HAP-1 (cell line): ENCODE data around the gene TGFA.

Experiments
- DNase-seq, 2 experiments: peaks; one replicate each; pipeline ENCODE4 v3.0.0-alpha.2; 2016 to 2020; ENCODE audit warnings: low spot score in 2 of 2
- H3K27me3 ChIP-seq: fragments of 250-450 bp; sonication (Bioruptor Pico); 2 replicates; pipeline ENCODE4 v1.5.1; 2020; ENCODE audit warnings: low read depth, mild to moderate bottlenecking, moderate library complexity
- H3K36me3 ChIP-seq: fragments of 250-450 bp; sonication (Bioruptor Pico); replicated peaks from 2 replicates; pipeline ENCODE4 v1.5.1; 2020; ENCODE audit warnings: mild to moderate bottlenecking
- H3K4me1 ChIP-seq: fragments of 250-450 bp; sonication (Bioruptor Pico); 2 replicates; pipeline ENCODE4 v1.5.1; 2020; ENCODE audit warnings: mild to moderate bottlenecking
- H3K4me3 ChIP-seq: fragments of 250-450 bp; sonication (Bioruptor Pico); 2 replicates; pipeline ENCODE4 v1.5.1; 2020; ENCODE audit warnings: mild to moderate bottlenecking, moderate library complexity
- H3K9me3 ChIP-seq: fragments of 250-450 bp; sonication (Bioruptor Pico); 2 replicates; pipeline ENCODE4 v1.5.1; 2020; ENCODE audit warnings: mild to moderate bottlenecking, moderate library complexity
- in situ Hi-C: fragments of 300-500 bp; cut with MboI; formaldehyde crosslinking; loops from 3 replicates; pipeline ENCODE4 v1.14.3; 2020; ENCODE audit warnings: low sequenced_read_pairs, inconsistent platforms, mixed read lengths

The TGFA gene

DNA sequence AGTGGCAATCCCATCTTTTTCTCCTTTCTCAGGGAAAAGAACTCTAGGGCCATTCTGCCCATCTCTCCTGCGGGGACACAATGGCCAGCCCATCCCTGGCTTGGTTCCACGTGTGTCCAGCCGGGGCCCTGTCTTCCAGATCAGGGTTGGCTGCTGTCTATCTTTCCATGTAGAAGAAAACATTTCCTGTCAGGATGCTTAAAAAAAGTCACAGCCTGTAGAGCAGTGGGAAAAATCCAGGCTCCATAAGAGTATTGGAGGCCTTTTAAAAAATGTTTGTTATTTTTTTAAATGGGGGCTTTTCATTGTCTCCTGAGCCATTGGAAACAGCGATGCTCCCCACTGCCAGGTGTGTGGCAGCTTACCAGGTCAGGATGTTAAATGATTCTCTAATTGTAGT lies 105.6 kb downstream of the TGFA start:
- DNase-seq = no peak
- in situ Hi-C loops = no loop called here
- no peaks in the 10 kb centered on the region for H3K36me3 ChIP-seq
- no peaks in the 10 kb centered on the region for H3K9me3 ChIP-seq
- no peaks in the 10 kb centered on the region for H3K4me1 ChIP-seq
- H3K27me3 ChIP-seq = peaks cover 5% of the 10 kb centered on the region
- H3K4me3 ChIP-seq = no peak overlapping the region

DNA sequence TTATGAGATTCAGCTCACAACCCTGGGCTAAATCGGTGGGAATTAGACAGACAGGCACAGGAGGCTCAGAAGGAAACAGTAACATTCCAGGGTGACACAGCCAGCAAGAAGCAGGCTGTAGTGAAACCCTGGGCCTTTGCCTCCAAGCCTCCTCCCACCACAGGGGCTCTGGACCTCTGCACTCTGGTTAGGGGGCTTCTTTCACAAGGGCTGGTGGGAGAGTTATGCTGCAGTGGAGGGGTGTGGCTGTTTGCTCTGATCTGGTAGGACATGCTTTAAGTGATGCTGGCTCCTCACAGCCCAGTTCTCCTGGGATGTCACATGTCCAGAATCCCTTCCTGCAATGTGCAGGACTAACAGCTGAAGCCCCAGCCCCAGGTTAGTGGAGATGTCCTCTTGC lies 109.9 kb downstream of the TGFA start:
- no peaks in the 10 kb centered on the region for H3K36me3 ChIP-seq
- H3K4me1 ChIP-seq = no peaks in the 10 kb centered on the region
- DNase-seq = no peak
- peaks cover 5% of the 10 kb centered on the region; the same call in 1 of the 2 replicates for H3K27me3 ChIP-seq
- H3K9me3 ChIP-seq = no peaks in the 10 kb centered on the region
- in situ Hi-C loops = no loop called here
- no peak overlapping the region for H3K4me3 ChIP-seq

DNA sequence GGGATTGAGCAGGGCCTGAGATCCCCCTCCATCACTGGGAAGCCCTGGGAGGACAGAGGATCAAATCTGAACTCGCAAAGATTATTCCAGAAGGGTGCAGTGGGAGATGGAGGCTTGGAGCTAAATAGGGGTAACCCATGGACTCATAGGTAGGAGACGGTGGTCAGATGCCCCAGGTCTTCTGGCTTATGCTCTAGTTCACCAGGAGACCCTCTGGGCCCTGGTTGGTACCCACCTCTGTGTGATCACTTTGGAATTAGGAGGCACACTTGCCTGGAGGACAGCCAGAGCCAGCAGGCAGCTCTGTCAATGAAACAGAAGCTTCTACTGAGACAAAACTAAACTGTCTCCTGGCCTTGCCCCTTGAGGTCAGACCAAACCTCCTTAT lies 110.6 kb downstream of the TGFA start:
- H3K4me1 ChIP-seq = no peaks in the 10 kb centered on the region
- H3K9me3 ChIP-seq = no peaks in the 10 kb centered on the region
- no peaks in the 10 kb centered on the region for H3K36me3 ChIP-seq
- no peak overlapping the region for H3K4me3 ChIP-seq
- DNase-seq = no peak
- no peaks in the 10 kb centered on the region for H3K27me3 ChIP-seq
- in situ Hi-C loops = no loop called here

DNA sequence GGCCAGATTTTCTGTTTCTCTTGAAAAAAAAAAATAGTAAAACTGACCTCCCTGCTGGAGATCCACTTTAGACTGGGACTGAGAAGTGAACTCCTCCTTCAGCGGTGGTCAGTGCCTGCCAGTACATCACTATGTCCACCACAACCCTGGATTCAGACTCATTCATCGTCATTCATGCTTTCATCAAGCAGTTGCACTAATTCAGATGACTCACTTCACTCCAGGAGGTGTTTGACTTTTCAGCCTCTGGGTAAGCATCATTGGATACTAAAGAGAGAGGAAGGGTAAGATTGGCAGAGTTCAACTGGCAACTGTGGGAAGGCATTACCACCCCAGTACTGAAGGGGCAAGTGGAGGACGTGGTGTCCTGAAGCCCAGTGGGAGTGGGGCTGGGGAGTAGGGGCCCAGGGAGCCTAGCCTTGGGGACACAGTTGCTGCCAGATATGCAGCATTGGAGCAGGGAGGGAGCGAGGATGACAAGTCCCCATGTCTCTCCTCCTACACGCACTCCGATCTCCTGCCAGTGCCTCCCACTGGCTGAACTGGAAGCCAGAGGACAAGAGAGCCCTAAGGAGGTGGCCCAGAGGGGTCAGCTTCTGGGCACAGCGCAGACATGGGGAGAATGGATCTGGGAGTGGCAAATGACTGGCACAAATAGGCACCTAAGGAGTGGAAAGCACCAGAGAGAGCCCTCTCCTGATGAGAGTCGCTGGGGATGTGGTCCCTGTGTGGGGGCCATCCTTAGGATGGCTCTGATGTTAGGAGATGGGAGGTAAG lies 111.1 kb downstream of the TGFA start:
- Histone ChIP-seq H3K36me3 (no peaks in the 10 kb centered on the region), H3K9me3 (no peaks in the 10 kb centered on the region), H3K27me3 (no peaks in the 10 kb centered on the region), H3K4me3 (no peak overlapping the region), H3K4me1 (no peaks in the 10 kb centered on the region)
- DNase-seq = no peak
- in situ Hi-C loops = no loop called here

DNA sequence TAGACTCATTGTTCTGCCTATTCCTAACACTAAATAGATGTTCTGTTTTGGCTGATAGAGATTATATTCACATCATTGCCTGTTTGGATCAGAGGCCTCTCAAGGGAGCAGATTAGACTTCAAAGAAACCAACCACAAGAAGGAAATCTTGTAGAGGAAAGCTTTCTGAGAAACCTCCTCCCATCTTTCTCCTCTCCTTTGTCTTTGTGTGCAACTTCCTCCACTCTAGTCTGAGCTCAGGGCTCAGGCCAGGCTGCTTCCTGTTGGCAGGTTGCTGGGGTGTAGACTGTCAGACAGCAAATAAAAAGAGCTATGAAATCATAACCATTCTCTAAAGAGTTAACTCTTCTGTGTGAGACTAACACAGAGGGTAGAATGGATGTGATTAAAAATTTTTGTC lies 113.0 kb downstream of the TGFA start:
- H3K27me3 ChIP-seq = no peaks in the 10 kb centered on the region
- no peak for DNase-seq
- H3K4me3 ChIP-seq = no peak overlapping the region
- in situ Hi-C loops = no loop called here
- no peaks in the 10 kb centered on the region for H3K4me1 ChIP-seq
- H3K9me3 ChIP-seq = no peaks in the 10 kb centered on the region
- no peaks in the 10 kb centered on the region for H3K36me3 ChIP-seq

DNA sequence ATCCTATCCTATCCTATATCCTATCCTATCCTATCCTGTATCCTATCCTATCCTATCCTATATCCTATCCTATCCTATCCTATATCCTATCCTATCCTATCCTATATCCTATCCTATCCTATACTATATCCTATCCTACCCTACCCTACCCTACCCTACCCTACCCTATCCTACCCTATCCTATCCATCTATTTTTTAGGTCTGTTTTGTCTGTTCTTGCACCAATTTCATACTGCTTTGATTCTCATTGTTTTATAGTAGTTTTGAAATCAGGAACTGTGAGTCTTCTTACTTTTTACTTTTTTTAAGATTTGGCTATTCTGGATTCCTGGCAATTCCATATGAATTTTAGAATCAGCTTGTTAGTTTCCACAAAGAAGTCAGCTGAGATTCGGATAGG lies 118.5 kb downstream of the TGFA start:
- in situ Hi-C loops = no loop called here
- Histone ChIP-seq H3K4me1 (no peaks in the 10 kb centered on the region), H3K27me3 (no peaks in the 10 kb centered on the region; the same call in 1 of the 2 replicates), H3K9me3 (no peaks in the 10 kb centered on the region), H3K4me3 (no peak overlapping the region), H3K36me3 (no peaks in the 10 kb centered on the region)
- DNase-seq = no peak

DNA sequence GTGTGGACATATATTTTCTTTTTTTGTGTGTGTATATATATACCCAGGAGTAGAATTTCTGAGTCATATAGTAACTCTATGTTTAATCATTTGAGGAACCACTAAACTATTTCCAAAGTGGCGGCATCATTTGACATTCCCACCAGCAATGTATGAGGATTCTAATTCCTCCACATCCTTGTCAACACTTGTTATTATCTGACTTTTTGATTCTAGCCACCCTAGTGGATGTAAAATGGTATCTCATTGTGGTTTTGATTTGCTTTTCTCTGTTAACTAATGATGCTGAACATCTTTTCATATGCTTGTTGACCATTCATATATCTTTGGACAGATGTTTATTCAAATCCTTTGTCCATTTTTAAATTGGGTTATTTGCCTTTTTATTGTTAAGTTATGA lies 120.3 kb downstream of the TGFA start:
- H3K36me3 ChIP-seq = no peaks in the 10 kb centered on the region
- no peak for DNase-seq
- no peaks in the 10 kb centered on the region; the same call in 1 of the 2 replicates for H3K27me3 ChIP-seq
- H3K4me3 ChIP-seq = no peak overlapping the region
- no peaks in the 10 kb centered on the region for H3K9me3 ChIP-seq
- in situ Hi-C loops = no loop called here
- H3K4me1 ChIP-seq = no peaks in the 10 kb centered on the region

DNA sequence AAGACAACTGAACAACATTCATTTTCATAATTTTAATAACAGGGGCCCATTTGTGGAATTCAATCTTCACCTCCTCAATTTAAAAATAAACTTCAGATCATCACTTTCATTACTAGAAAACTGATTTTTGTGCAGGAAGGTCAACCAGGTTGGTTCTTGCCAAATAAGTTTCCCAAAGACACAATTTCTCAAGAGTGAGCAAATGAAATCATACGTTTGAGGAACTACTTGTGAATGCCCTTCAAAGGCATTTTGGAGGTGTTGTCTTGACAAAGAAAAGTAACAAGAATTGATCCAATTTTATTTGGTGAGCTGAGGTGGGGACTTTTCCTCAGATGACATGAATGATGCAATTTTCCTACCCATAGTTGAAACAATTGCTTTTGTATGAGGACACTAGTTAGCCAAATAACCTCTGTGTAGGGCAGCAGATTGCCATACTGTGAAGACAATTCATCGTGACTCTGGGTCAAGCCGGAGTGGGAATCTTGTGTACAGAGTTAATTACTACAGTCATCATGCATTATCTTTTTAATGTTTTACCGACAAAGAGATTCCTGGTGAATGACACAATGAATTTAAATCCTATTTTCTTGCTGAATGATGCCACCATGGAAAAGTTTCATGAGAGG lies 121.8 kb downstream of the TGFA start:
- Histone ChIP-seq H3K9me3 (no peaks in the 10 kb centered on the region), H3K36me3 (no peaks in the 10 kb centered on the region), H3K4me1 (no peaks in the 10 kb centered on the region), H3K4me3 (no peak overlapping the region), H3K27me3 (no peaks in the 10 kb centered on the region; the same call in 1 of the 2 replicates)
- no peak for DNase-seq
- in situ Hi-C loops = no loop called here

DNA sequence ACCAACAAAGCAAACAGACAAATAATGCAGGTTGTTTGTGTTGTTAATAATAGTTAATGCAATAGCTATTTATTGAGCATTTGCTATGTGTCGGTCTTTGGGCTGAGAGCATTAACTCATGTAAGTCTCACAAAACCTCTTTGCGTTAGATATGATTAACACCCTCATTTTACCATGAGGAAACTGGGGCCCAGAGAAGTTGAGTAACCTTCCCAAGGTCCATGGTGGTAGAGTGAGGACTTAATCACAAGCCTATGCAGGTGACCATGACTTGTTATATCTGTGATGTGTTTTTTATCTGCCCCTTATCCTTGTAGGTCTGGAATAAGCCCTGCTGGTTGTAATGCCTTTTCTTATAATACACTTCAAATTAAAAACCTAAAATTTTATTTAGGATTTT lies 127.3 kb downstream of the TGFA start:
- no peak overlapping the region for H3K4me3 ChIP-seq
- H3K36me3 ChIP-seq = no peaks in the 10 kb centered on the region
- no peaks in the 10 kb centered on the region for H3K9me3 ChIP-seq
- DNase-seq = no peak
- H3K27me3 ChIP-seq = no peaks in the 10 kb centered on the region
- in situ Hi-C loops = no loop called here
- no peaks in the 10 kb centered on the region for H3K4me1 ChIP-seq

DNA sequence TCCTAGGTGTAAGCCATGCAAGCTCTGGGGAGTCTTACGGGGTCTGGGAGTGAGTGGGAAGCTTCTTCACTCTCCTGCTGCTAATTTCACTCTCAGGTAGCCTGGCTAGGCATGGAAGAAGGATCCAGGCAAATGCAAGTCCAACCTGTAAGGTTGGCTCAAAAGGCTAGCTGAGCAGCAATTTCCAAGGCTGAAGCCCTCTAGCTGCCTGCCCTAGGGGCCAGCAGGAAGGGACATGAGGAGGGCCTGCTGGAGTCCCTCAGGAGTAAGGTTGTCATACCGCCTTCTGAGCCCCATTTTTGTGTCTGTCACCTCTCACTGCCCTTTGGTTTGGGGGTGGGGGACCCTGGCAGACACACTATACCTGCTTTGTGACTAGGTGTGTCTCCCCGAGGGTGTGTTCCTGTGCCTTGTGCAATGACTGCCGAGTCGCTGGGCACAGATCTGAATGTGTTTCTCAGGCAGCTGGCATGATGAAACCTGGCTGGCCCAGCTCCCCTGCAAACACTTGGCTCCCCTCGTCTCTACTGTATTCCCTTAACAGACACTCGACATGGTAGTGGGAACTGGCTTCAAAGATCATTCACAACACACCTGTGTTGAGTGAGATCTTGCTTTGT lies 127.8 kb downstream of the TGFA start:
- Histone ChIP-seq H3K4me3 (no peak overlapping the region), H3K4me1 (peaks cover 2% of the 10 kb centered on the region), H3K27me3 (no peaks in the 10 kb centered on the region), H3K9me3 (no peaks in the 10 kb centered on the region), H3K36me3 (no peaks in the 10 kb centered on the region)
- DNase-seq = no peak
- in situ Hi-C loops = no loop called here

DNA sequence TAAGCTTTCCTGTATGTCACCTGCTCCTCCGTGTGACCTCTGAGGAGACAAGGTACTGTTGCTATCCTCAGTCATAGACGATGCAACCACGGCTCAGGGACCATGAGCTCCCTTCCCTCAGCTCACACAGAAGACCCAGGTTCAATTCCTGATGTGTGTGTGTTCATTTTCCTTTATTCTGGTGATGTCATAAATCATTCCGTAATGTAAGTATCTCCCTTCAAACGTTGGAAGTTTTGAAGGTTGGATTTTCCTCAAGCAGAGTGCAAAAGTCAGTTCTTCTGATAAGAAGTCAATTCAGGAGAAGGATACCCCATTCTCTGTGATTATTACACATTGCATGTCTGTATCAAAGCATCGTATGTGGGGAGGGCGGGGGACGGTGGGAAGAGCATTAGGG lies 132.9 kb downstream of the TGFA start:
- no peaks in the 10 kb centered on the region for H3K27me3 ChIP-seq
- in situ Hi-C loops = no loop called here
- H3K4me1 ChIP-seq = peaks cover 9% of the 10 kb centered on the region
- no peak overlapping the region for H3K4me3 ChIP-seq
- no peaks in the 10 kb centered on the region for H3K36me3 ChIP-seq
- H3K9me3 ChIP-seq = no peaks in the 10 kb centered on the region
- no peak for DNase-seq

DNA sequence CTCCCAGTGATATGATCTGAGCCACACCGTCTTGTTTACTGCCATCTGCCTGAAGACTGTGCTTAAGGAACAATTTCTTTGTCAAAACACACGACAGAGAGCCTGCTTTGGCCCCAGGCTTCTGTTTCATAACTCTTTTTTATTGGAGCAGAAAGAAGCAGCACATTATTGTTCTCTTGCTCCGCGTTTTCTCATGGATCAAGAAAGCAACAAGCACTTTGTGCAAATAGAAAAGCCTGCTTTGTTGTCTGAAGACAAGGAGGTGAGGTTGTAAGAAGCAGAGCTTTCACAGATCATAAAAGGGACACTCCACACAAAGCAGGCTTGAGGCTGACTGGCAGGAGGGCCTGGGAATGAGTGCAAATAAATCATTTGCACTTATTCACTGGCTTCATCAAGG lies 133.5 kb downstream of the TGFA start:
- in situ Hi-C loops = no loop called here
- peak; percentile 78 to 97 for DNase-seq
- Histone ChIP-seq H3K36me3 (no peaks in the 10 kb centered on the region), H3K9me3 (no peaks in the 10 kb centered on the region), H3K27me3 (no peaks in the 10 kb centered on the region), H3K4me3 (no peak overlapping the region), H3K4me1 (peaks cover 9% of the 10 kb centered on the region)

DNA sequence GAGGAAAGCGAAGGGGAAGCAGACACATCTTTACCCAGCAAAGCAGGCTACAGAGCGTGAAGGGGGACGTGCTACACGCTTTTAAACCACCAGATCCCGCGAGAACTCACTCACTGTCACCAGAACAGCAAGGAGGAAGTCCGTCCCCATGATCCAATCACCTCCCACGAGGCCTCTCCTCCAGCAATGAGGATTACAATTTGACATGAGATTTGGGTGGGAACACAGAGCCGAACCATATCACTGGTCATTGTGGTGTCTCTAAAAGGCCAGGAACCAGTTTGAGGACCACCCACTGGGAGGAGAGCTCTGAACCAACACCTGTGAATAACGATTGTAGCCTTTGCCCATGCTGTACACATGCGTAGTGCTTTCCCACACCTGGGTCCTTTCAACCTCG lies 135.1 kb downstream of the TGFA start:
- DNase-seq = no peak
- Histone ChIP-seq H3K4me3 (no peak overlapping the region), H3K36me3 (no peaks in the 10 kb centered on the region), H3K9me3 (no peaks in the 10 kb centered on the region), H3K4me1 (peaks cover 9% of the 10 kb centered on the region), H3K27me3 (no peaks in the 10 kb centered on the region)
- in situ Hi-C loops = no loop called here

DNA sequence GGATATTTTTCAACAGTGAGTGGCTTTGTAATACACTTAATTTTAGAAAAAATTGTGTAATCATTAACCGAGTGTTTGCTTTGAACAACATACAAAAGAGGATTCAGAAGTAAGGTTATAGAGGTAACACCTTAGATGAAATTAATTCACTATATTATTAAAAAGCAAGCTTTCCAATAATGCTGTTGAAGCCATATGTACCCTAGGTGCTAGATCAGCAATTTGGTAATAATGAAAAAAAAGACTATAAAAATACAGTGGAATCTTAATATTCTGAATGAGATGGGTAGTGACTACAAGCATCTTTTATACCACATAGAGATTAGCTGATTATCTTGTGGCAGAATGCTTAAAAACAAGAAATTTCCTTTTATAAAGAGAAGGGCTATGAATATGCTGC lies 136.6 kb downstream of the TGFA start:
- no peak for DNase-seq
- in situ Hi-C loops = no loop called here
- Histone ChIP-seq H3K9me3 (no peaks in the 10 kb centered on the region), H3K27me3 (no peaks in the 10 kb centered on the region), H3K4me1 (peaks cover 9% of the 10 kb centered on the region), H3K4me3 (no peak overlapping the region), H3K36me3 (no peaks in the 10 kb centered on the region)
